Astrocyte (in vitro differentiated cells and primary cell): Measurements from ENCODE around the gene SOCS4. TPM values are rescaled to one million over a fixed set of nuclear protein-coding genes. Genes with fewer than 3 reads are reported as not detected.
"Not testable (repeated sequence)": the region's sequence is repeated elsewhere in the genome, so short reads cannot be mapped to it uniquely, and the experiment has no call there.

Experiments
- DNase-seq: peaks from one replicate; pipeline ENCODE4 v3.0.0-alpha.2; 2010; ENCODE audit warnings: low read depth
- FAIRE-seq: peaks from 2 replicates; lab custom pipeline; 2011; peaks lifted over from hg19 to GRCh38; lab: Jason Lieb, UNC
- H2AFZ ChIP-seq: 2 replicates; pipeline ENCODE4 v1.6.0; 2012; ENCODE audit warnings: low read depth, low read length, inconsistent platforms
- H3K27ac ChIP-seq: 2 replicates; pipeline ENCODE4 v1.5.1; 2011; ENCODE audit warnings: low read depth, low read length, inconsistent platforms
- H3K27me3 ChIP-seq: 2 replicates; pipeline ENCODE4 v1.6.0; 2011; ENCODE audit warnings: low read length, inconsistent platforms; ENCODE audit not compliant: insufficient read depth
- H3K36me3 ChIP-seq: 2 replicates; pipeline ENCODE4 v1.5.1; 2011; ENCODE audit warnings: low read length, inconsistent platforms; ENCODE audit not compliant: insufficient read depth
- H3K4me1 ChIP-seq: 2 replicates; pipeline ENCODE4 v1.5.1; 2011; ENCODE audit warnings: low read length, inconsistent platforms; ENCODE audit not compliant: insufficient read depth
- H3K4me2 ChIP-seq: 2 replicates; pipeline ENCODE4 v1.6.0; 2012; ENCODE audit warnings: low read length, inconsistent platforms
- H3K4me3 ChIP-seq: 2 replicates; pipeline ENCODE4 v1.5.1; 2011; ENCODE audit warnings: low read depth, mild to moderate bottlenecking, low read length, inconsistent platforms; ENCODE audit not compliant: insufficient read depth
- H3K79me2 ChIP-seq: 2 replicates; pipeline ENCODE4 v1.6.0; 2012; ENCODE audit warnings: mild to moderate bottlenecking, low read length, inconsistent platforms; ENCODE audit not compliant: insufficient read depth
- H3K9ac ChIP-seq: 2 replicates; pipeline ENCODE4 v1.6.0; 2012; ENCODE audit warnings: mild to moderate bottlenecking, low read length, inconsistent platforms
- H3K9me3 ChIP-seq: 2 replicates; pipeline ENCODE4 v1.5.1; 2012; ENCODE audit warnings: low read depth, mild to moderate bottlenecking, low read length, inconsistent platforms; ENCODE audit not compliant: insufficient read depth
- H4K20me1 ChIP-seq: 2 replicates; pipeline ENCODE4 v1.6.0; 2012; ENCODE audit warnings: low read length, inconsistent platforms; ENCODE audit not compliant: insufficient read depth
- H3K27ac Mint-ChIP-seq: one replicate; pipeline ENCODE4 v1.8.0; 2021; ENCODE audit warnings: mild to moderate bottlenecking, mixed read lengths; ENCODE audit not compliant: unreplicated experiment
- H3K27me3 Mint-ChIP-seq: one replicate; pipeline ENCODE4 v1.8.0; 2021; ENCODE audit warnings: low read depth, mixed read lengths; ENCODE audit not compliant: unreplicated experiment
- H3K36me3 Mint-ChIP-seq: one replicate; pipeline ENCODE4 v1.8.0; 2021; ENCODE audit warnings: low read depth, mixed read lengths; ENCODE audit not compliant: unreplicated experiment
- H3K4me1 Mint-ChIP-seq: one replicate; pipeline ENCODE4 v1.8.0; 2021; ENCODE audit warnings: low read depth, mixed read lengths; ENCODE audit not compliant: unreplicated experiment
- H3K4me3 Mint-ChIP-seq: one replicate; pipeline ENCODE4 v1.8.0; 2021; ENCODE audit warnings: mild to moderate bottlenecking, moderate library complexity, mixed read lengths; ENCODE audit not compliant: unreplicated experiment
- H3K9me3 Mint-ChIP-seq: one replicate; pipeline ENCODE4 v1.8.0; 2021; ENCODE audit warnings: mild to moderate bottlenecking, mixed read lengths; ENCODE audit not compliant: unreplicated experiment
- EZH2 ChIP-seq: IDR thresholded peaks from 2 replicates; pipeline ENCODE4 v1.6.1; 2012; ENCODE audit warnings: mild to moderate bottlenecking, low read length, inconsistent platforms; ENCODE audit not compliant: insufficient read depth
- total RNA-seq: library from RNA; stranded (reverse); gene quantifications from 2 replicates; pipeline ENCODE4 v1.2.1, GENCODE V29; 2021
- TF ChIP-seq, protein P1 (sequence below): IDR thresholded peaks from 2 replicates; pipeline ENCODE4 v1.5.1; 2011; ENCODE audit warnings: low read depth, mild to moderate bottlenecking, inconsistent platforms, low read length, moderate library complexity; ENCODE audit not compliant: insufficient read depth

Gene SOCS4
- total RNA-seq, 1 donor from 2014 or later, result 30.5 TPM

DNA sequence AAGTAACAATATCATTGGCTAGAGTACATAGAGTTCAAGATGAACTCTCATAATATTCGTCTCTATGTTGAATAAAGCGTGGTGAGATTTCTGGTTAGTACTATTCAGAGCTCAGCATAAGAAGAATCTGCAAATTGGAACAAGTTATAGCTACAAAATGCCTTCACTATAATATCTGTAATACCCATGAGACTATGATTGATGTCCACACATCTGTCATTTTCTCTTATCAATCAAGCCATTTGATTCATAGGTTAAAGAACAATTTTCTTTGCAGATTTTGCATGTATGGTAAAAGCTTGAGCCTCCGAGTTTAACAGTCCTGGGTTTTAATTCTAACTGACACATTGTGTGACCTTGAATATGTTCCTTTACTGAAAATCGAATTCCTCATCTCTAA is 1.4 kb downstream of the SOCS4 start:
- Histone ChIP-seq H3K79me2 (peaks cover 88% of the 10 kb centered on the region), H3K4me1 (peaks cover 23% of the 10 kb centered on the region), H3K9ac (peak overlapping the region; percentile 93), H4K20me1 (peaks cover 32% of the 10 kb centered on the region), H3K36me3 (no peaks in the 10 kb centered on the region), H3K9me3 (no peaks in the 10 kb centered on the region), H3K27ac (no peak overlapping the region), H3K27me3 (no peaks in the 10 kb centered on the region), H3K4me3 (peak overlapping the region; percentile 94), H2AFZ (no peak overlapping the region), H3K4me2 (peak overlapping the region; percentile 87)
- no peaks in the 10 kb centered on the region for H3K27me3 Mint-ChIP-seq
- TF ChIP-seq EZH2, result no peak
- TF ChIP-seq, protein P1, sequence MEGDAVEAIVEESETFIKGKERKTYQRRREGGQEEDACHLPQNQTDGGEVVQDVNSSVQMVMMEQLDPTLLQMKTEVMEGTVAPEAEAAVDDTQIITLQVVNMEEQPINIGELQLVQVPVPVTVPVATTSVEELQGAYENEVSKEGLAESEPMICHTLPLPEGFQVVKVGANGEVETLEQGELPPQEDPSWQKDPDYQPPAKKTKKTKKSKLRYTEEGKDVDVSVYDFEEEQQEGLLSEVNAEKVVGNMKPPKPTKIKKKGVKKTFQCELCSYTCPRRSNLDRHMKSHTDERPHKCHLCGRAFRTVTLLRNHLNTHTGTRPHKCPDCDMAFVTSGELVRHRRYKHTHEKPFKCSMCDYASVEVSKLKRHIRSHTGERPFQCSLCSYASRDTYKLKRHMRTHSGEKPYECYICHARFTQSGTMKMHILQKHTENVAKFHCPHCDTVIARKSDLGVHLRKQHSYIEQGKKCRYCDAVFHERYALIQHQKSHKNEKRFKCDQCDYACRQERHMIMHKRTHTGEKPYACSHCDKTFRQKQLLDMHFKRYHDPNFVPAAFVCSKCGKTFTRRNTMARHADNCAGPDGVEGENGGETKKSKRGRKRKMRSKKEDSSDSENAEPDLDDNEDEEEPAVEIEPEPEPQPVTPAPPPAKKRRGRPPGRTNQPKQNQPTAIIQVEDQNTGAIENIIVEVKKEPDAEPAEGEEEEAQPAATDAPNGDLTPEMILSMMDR, result no peak
- H3K4me1 Mint-ChIP-seq, result peaks cover 30% of the 10 kb centered on the region
- FAIRE-seq (no peak), DNase-seq (no peak)
- H3K9me3 Mint-ChIP-seq, result no peaks in the 10 kb centered on the region
- H3K36me3 Mint-ChIP-seq, result peaks cover under 1% of the 10 kb centered on the region
- peak overlapping the region; percentile 96 for H3K4me3 Mint-ChIP-seq
- H3K27ac Mint-ChIP-seq, result peak overlapping the region; percentile 35

GRCh38 chr14:55031190-55031589 is 4.2 kb downstream of the SOCS4 start:
- H3K4me3 ChIP-seq, result no peak overlapping the region
- H3K9me3 ChIP-seq, result no peaks in the 10 kb centered on the region
- Mint-ChIP-seq H3K27ac (no peak overlapping the region), H3K4me1 (peaks cover 21% of the 10 kb centered on the region), H3K4me3 (no peak overlapping the region), H3K9me3 (no peaks in the 10 kb centered on the region), H3K27me3 (no peaks in the 10 kb centered on the region), H3K36me3 (peaks cover 10% of the 10 kb centered on the region)
- FAIRE-seq (no peak), DNase-seq (no peak)
- no peak overlapping the region for H3K9ac ChIP-seq
- no peak for TF ChIP-seq EZH2
- TF ChIP-seq, protein P1, result no peak
- no peak overlapping the region for H2AFZ ChIP-seq
- peaks cover 40% of the 10 kb centered on the region for H4K20me1 ChIP-seq
- H3K27ac ChIP-seq, result no peak overlapping the region
- H3K4me1 ChIP-seq, result peaks cover 14% of the 10 kb centered on the region
- H3K4me2 ChIP-seq, result no peak overlapping the region
- peaks cover 91% of the 10 kb centered on the region for H3K79me2 ChIP-seq
- H3K27me3 ChIP-seq, result no peaks in the 10 kb centered on the region
- no peaks in the 10 kb centered on the region for H3K36me3 ChIP-seq

DNA sequence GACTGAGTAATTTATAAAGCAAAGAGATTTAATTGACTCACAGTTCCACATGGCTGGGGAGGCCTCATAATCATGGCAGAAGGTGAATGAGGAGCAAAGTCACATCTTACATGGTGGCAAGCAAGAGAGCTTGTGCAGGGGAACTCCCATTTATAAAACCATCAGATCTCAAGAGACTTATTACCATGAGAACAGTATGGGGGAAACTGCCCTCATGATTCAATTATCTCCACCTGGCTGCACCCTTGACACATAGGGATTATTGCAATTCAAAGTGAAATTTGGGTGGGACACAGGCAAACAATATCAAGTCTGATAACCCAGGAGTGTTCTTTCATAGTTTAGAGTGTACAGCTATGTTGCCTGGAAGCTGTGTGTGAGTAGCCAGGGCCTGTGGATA is 11.0 kb downstream of the SOCS4 start:
- not testable (repeated sequence) for H3K27ac Mint-ChIP-seq, DNase-seq, H3K9me3 ChIP-seq, H3K4me3 Mint-ChIP-seq, H3K4me1 ChIP-seq, H3K27me3 ChIP-seq, H3K9me3 Mint-ChIP-seq, H3K4me1 Mint-ChIP-seq, H3K27me3 Mint-ChIP-seq, H3K27ac ChIP-seq, H3K4me2 ChIP-seq, FAIRE-seq, H3K36me3 ChIP-seq, H3K9ac ChIP-seq, H3K4me3 ChIP-seq, H2AFZ ChIP-seq
- peaks cover 18% of the 10 kb centered on the region for H3K36me3 Mint-ChIP-seq
- H3K79me2 ChIP-seq, result peaks cover 65% of the 10 kb centered on the region
- H4K20me1 ChIP-seq, result peaks cover 34% of the 10 kb centered on the region
